ENCODE results near the gene ASPG.

DNA sequence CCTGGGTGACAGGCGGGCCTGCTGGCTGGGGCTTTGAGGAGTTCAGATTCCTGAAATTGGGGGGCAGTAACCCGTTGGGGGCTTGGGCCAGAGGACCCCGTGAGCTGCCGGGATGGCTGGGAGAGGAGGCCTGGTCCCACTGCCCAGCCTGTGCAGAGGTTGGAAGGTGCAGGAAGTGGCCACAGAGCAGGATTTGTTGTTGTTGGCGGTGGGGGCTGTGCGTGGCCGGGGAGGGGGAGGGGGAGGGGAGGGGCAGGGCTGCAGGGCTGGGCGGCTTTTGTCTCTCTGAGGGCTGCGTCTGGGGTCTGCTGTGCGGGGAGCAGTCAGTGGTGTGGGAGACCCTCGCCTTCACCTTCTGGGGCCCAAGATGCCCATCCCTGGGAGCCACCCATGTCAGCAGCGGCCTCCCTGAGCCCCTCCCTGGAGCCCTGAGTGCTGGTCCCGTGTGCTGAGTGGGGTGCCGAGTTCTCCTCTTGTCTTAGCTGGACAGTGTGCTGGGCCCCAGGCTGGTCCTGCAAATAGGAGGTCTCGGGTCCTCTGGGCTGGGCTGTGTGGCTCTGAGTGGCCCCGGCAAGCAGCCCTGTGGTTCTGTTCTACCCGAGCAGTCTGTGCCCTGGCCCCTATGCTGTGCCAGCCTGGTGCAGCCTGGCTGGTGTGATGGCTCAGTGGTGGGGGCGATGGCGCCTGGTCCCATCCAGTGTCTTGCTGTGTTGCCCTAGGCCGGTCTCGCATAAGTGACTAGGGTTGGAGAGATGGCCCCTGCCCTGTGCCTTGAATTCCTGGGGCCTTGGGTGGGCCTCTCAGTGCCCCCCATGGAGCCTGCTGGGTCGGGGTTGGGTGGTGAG is 63.2 kb downstream of the ASPG start:
- TF ChIP-seq POLR2AphosphoS5 (IDR thresholded peaks at IDR 0.05; ENCODE audit: low read depth, low read length), result no peak
- no peak for TF ChIP-seq TAF1 (IDR thresholded peaks at IDR 0.05; ENCODE audit: borderline replicate concordance, insufficient read depth, low read length)
- TF ChIP-seq SIN3A (IDR thresholded peaks at IDR 0.05; ENCODE audit: borderline replicate concordance, insufficient read depth, low read length), result no peak

Measured in PFSK-1 (cell line).